Endothelial cell of umbilical vein (primary cell): Measurements from ENCODE around the gene TAOK2. TPM values are rescaled to one million over a fixed set of nuclear protein-coding genes. Genes with fewer than 3 reads are reported as not detected.

ENCODE experiments used
- BruUV-seq: library from RNA; stranded (reverse); fragments of 400-500 nt; replicated peaks from 2 replicates; lab custom pipeline; 2021; lab: Mats Ljungman, UMichigan
- CTCF ChIA-PET: fragments of 300-600, 350-600 bp; sonication (Branson Sonifier 250); formaldehyde crosslinking; loops from one replicate; lab custom pipeline; 2021; ENCODE audit warnings: antibody characterized with exemption, inconsistent platforms; lab: Charles Lee
- POLR2A ChIA-PET: fragments of 300-600, 350-600 bp; sonication (Branson Sonifier 250); formaldehyde crosslinking; loops from one replicate; lab custom pipeline; 2021; ENCODE audit warnings: antibody characterized with exemption, inconsistent platforms; lab: Charles Lee
- DNase-seq: peaks from one replicate; pipeline ENCODE4 v3.0.0-alpha.2; 2011; ENCODE audit warnings: low read depth, low spot score
- FAIRE-seq: peaks from 2 replicates; lab custom pipeline; 2011; peaks lifted over from hg19 to GRCh38; lab: Jason Lieb, UNC
- H2AFZ ChIP-seq: 2 replicates; pipeline ENCODE4 v1.6.0; 2012; ENCODE audit warnings: low read depth, low read length, control low read depth, inconsistent platforms
- H3K27ac ChIP-seq: 2 replicates; pipeline ENCODE4 v1.5.1; 2011; ENCODE audit warnings: low read depth, mild to moderate bottlenecking, control low read depth, low read length, moderate library complexity; ENCODE audit not compliant: insufficient read depth
- H3K27me3 ChIP-seq, 2 experiments: 2 replicates each; pipeline versions ENCODE4 v1.6.0 to v1.6.1; 2011; ENCODE audit warnings: low read length in 2 of 2, mixed read lengths in 1 of 2; ENCODE audit not compliant: control insufficient read depth in 2 of 2, insufficient read depth in 2 of 2
- H3K36me3 ChIP-seq, 2 experiments: 2 replicates in 1 of 2; 3 replicates in 1 of 2; pipeline ENCODE4 v1.5.1; 2011; ENCODE audit warnings: low read length in 2 of 2, mild to moderate bottlenecking in 1 of 2, moderate library complexity in 1 of 2; ENCODE audit not compliant: control insufficient read depth in 2 of 2, insufficient read depth in 2 of 2; ENCODE audit errors: extremely low read depth in 1 of 2
- H3K4me1 ChIP-seq: 3 replicates; pipeline ENCODE4 v1.5.1; 2011; ENCODE audit warnings: mild to moderate bottlenecking, low read length; ENCODE audit not compliant: control insufficient read depth, insufficient read depth; ENCODE audit errors: extremely low read depth
- H3K4me2 ChIP-seq: 2 replicates; pipeline ENCODE4 v1.6.1; 2011; ENCODE audit warnings: low read length, control low read depth, mixed read lengths; ENCODE audit not compliant: insufficient read depth
- H3K4me3 ChIP-seq, 3 experiments: fragments of 200-600 bp in 1 of 3; sonication (generic), shearing (Covaris generic) in 1 of 3; replicated peaks in 1 of 3; 2 replicates each; pipeline ENCODE4 v1.5.1; 2011 to 2016; ENCODE audit warnings: control low read depth in 3 of 3, low read length in 3 of 3, mild to moderate bottlenecking in 2 of 3, inconsistent platforms in 1 of 3, low read depth in 1 of 3, moderate library complexity in 1 of 3; ENCODE audit not compliant: insufficient read depth in 1 of 3
- H3K79me2 ChIP-seq: 2 replicates; pipeline ENCODE4 v1.6.0; 2012; ENCODE audit warnings: low read length, inconsistent platforms; ENCODE audit not compliant: control insufficient read depth, insufficient read depth
- H3K9ac ChIP-seq: replicated peaks from 2 replicates; pipeline ENCODE3; 2011; ENCODE audit warnings: low read length, control low read depth; ENCODE audit not compliant: insufficient read depth; ENCODE audit errors: extremely low read depth
- H3K9me1 ChIP-seq: replicated peaks from 3 replicates; pipeline ENCODE4 v1.6.0; 2011; ENCODE audit warnings: mild to moderate bottlenecking, low read length; ENCODE audit not compliant: control insufficient read depth, insufficient read depth; ENCODE audit errors: extremely low read depth
- H3K9me3 ChIP-seq: replicated peaks from 2 replicates; pipeline ENCODE4 v1.5.1; 2012; ENCODE audit warnings: low read length, inconsistent platforms; ENCODE audit not compliant: control insufficient read depth, insufficient read depth
- H4K20me1 ChIP-seq: replicated peaks from 2 replicates; pipeline ENCODE3; 2011; ENCODE audit warnings: mild to moderate bottlenecking, low read length; ENCODE audit not compliant: control insufficient read depth, insufficient read depth; ENCODE audit errors: extremely low read depth
- EZH2 ChIP-seq: IDR thresholded peaks from 2 replicates; pipeline ENCODE4 v1.6.1; 2012; ENCODE audit warnings: borderline replicate concordance, low read depth, mild to moderate bottlenecking, moderate library complexity, low read length, inconsistent platforms; ENCODE audit not compliant: severe bottlenecking
- FOS ChIP-seq: IDR thresholded peaks from 2 replicates; pipeline ENCODE4 v1.6.1; 2011; ENCODE audit warnings: mild to moderate bottlenecking, low read length, moderate library complexity, borderline replicate concordance; ENCODE audit not compliant: insufficient read depth
- GATA2 ChIP-seq: IDR thresholded peaks from 2 replicates; pipeline ENCODE4 v1.7.0; 2011; ENCODE audit warnings: low read depth, mild to moderate bottlenecking, moderate library complexity, mixed read lengths, low read length; ENCODE audit not compliant: insufficient read length, insufficient read depth
- JUN ChIP-seq: IDR thresholded peaks from 2 replicates; pipeline ENCODE4 v1.6.1; 2011; ENCODE audit warnings: borderline replicate concordance, low read depth; ENCODE audit not compliant: insufficient read length, insufficient read depth
- MYC ChIP-seq: IDR thresholded peaks from one replicate; pipeline ENCODE4 v1.6.1; 2011; ENCODE audit warnings: mild to moderate bottlenecking, low read depth, low read length
- POLR2A ChIP-seq: IDR thresholded peaks from 2 replicates; pipeline ENCODE4 v1.6.1; 2012; ENCODE audit warnings: low read depth, mild to moderate bottlenecking, control low read depth, low read length
- POLR2AphosphoS5 ChIP-seq: IDR thresholded peaks from 2 replicates; pipeline ENCODE4 v1.6.1; 2012; ENCODE audit warnings: low read depth, mild to moderate bottlenecking, control low read depth, low read length, moderate library complexity; ENCODE audit not compliant: insufficient read depth
- dilution Hi-C: fragments of 300-500 bp; cut with MboI; formaldehyde crosslinking; loops from one replicate; pipeline ENCODE4 v1.15.0; 2019; ENCODE audit warnings: low sequenced_read_pairs; ENCODE audit not compliant: extremely low pct_ligation_motif_present
- intact Hi-C: fragments of 100-400 bp; cut with micrococcal nuclease; formaldehyde crosslinking; loops from one replicate; pipeline ENCODE4 v1.10.0; 2022
- polyA plus RNA-seq, 4 experiments: library from polyadenylated mRNA; depleted of rRNA in 3 of 4; stranded (reverse) in 3 of 4; unstranded in 1 of 4; fragments of >200 nt; gene quantifications; 2 replicates each; pipeline versions ENCODE4 v1.2.1 to v1.2.3, GENCODE V29; 2011 to 2012; ENCODE audit warnings: missing spikeins in 1 of 4
- total RNA-seq: library from RNA; stranded (reverse); gene quantifications from 2 replicates; pipeline ENCODE4 v1.2.3, GENCODE V29; 2021
- TF ChIP-seq, protein P1 (sequence below), 2 donors: IDR thresholded peaks; 1 replicate in 1 of 2; 2 replicates in 1 of 2; pipeline ENCODE4 v1.5.1; 2011; ENCODE audit warnings: low read length in 2 of 2, mild to moderate bottlenecking in 2 of 2, moderate library complexity in 2 of 2, control low read depth in 1 of 2, inconsistent platforms in 1 of 2, low read depth in 1 of 2; ENCODE audit not compliant: insufficient read depth in 1 of 2; ENCODE audit errors: extremely low read depth in 1 of 2
- TF ChIP-seq, protein P2 (sequence below): IDR thresholded peaks from 2 replicates; pipeline ENCODE4 v1.6.1; 2011; ENCODE audit not compliant: insufficient read depth, insufficient read length

Gene TAOK2
- total and polyA plus RNA-seq, 2 donors (not counting 3 experiments of a cell fraction or from before 2014, with no cell fraction given): 52.8 to 114 TPM

DNA sequence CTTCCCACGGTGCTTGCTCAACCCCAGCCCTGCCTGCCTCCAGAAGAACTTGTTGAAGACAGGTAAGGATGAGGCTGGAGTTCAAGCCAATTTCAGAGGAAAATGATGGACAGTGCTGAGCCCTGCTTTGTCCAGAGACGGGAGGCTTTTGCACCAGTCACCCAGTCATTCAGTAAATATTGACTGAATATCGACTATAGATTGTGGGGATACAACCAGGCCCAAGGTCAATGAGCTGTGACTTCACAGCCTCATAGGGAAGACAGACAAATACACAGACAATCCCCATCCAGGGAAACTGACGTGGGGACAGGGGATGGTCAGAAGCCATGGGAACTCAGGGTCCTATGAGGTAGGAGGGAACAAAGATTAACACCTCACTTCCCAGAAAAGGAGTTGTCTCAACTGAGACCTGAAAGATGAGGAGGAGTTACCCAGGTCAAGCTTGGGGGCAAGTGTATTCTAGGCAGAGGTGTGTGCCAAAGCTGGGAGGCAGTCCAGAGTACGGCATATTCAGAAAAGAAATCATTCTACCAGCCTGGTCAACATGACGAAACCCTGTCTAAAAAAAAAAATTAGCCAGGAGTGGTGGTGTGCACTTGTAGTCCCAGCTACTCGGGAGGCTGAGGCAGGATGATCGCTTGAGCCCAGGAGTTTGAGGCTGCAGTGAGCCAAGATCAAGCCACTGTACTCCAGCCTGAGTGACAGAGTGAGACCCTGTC, 43.0 kb downstream of the TAOK2 start:
- Histone ChIP-seq H2AFZ (no peak overlapping the region), H3K9ac (no peak overlapping the region), H3K27ac (no peak overlapping the region), H4K20me1 (no peaks in the 10 kb centered on the region), H3K79me2 (no peaks in the 10 kb centered on the region), H3K27me3 (peaks cover 6% of the 10 kb centered on the region in 2 experiments), H3K9me1 (no peaks in the 10 kb centered on the region), H3K4me2 (no peak overlapping the region), H3K36me3 (no peaks in the 10 kb centered on the region), H3K9me3 (no peaks in the 10 kb centered on the region), H3K4me1 (no peaks in the 10 kb centered on the region), H3K4me3 (no peak overlapping the region)
- dilution Hi-C loops: no loop called here
- intact Hi-C loops: no loop called here
- BruUV-seq: no TSS peak
- CTCF ChIA-PET: interaction anchor here (1.2 to 3.4 kb wide), 2 partner anchors 11 to 168 kb away, joined by 4 to 17 read pairs; no protein-coding TSS in a partner anchor
- POLR2A ChIA-PET: no interaction called here
- FAIRE-seq: no peak
- TF ChIP-seq EZH2: no peak
- no peak for TF ChIP-seq POLR2A
- TF ChIP-seq, protein P1, sequence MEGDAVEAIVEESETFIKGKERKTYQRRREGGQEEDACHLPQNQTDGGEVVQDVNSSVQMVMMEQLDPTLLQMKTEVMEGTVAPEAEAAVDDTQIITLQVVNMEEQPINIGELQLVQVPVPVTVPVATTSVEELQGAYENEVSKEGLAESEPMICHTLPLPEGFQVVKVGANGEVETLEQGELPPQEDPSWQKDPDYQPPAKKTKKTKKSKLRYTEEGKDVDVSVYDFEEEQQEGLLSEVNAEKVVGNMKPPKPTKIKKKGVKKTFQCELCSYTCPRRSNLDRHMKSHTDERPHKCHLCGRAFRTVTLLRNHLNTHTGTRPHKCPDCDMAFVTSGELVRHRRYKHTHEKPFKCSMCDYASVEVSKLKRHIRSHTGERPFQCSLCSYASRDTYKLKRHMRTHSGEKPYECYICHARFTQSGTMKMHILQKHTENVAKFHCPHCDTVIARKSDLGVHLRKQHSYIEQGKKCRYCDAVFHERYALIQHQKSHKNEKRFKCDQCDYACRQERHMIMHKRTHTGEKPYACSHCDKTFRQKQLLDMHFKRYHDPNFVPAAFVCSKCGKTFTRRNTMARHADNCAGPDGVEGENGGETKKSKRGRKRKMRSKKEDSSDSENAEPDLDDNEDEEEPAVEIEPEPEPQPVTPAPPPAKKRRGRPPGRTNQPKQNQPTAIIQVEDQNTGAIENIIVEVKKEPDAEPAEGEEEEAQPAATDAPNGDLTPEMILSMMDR (IDR thresholded peaks at IDR 0.05; ENCODE audit: extremely low read depth in 1 of 2, insufficient read depth in 1 of 2, low read depth in 1 of 2, low read length in 2 of 2): no peak
- TF ChIP-seq GATA2: no peak
- TF ChIP-seq POLR2AphosphoS5: no peak
- TF ChIP-seq JUN: no peak
- TF ChIP-seq MYC: no peak
- no peak for TF ChIP-seq FOS
- TF ChIP-seq, protein P2, sequence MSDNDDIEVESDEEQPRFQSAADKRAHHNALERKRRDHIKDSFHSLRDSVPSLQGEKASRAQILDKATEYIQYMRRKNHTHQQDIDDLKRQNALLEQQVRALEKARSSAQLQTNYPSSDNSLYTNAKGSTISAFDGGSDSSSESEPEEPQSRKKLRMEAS: no peak
- DNase-seq: no peak
